Astrocyte of the cerebellum (primary cell): ENCODE data around the gene DNAH9.
A peak's percentile ranks its signal among the peaks of the same experiment; 100 is the strongest.
"Not testable (repeated sequence)": the region's sequence is repeated elsewhere in the genome, so short reads cannot be mapped to it uniquely, and the experiment has no call there.

Experiments
- DNase-seq: peaks from one replicate; pipeline ENCODE4 v3.0.0-alpha.2; 2011; ENCODE audit warnings: low read depth
- H3K4me3 ChIP-seq: 2 replicates; pipeline ENCODE4 v1.5.1; 2011; ENCODE audit warnings: mild to moderate bottlenecking, low read depth, low read length, moderate library complexity
- CTCF ChIP-seq: IDR thresholded peaks from 2 replicates; pipeline ENCODE4 v1.5.1; 2012; ENCODE audit warnings: low read length, low read depth, moderate library complexity, mild to moderate bottlenecking; ENCODE audit errors: missing control alignments
- in situ Hi-C: cut with HindIII; loops from 2 replicates; pipeline ENCODE4 v1.10.0; 2017; ENCODE audit warnings: low sequenced_read_pairs

DNAH9 gene

GRCh38 chr17:11953924-11954323 lies 355.7 kb downstream of the DNAH9 start:
- in situ Hi-C loops: no loop called here
- DNase-seq: no peak
- TF ChIP-seq CTCF: no peak
- no peak overlapping the region for H3K4me3 ChIP-seq

- DNase-seq: no peak
- TF ChIP-seq CTCF: no peak
- no peak overlapping the region for H3K4me3 ChIP-seq
- in situ Hi-C loops: no loop called here
Observed at GRCh38 chr17:11954936-11955335, 356.7 kb downstream of the DNAH9 start.

GRCh38 chr17:11969565-11969964 lies 371.3 kb downstream of the DNAH9 start:
- DNase-seq: no peak
- in situ Hi-C loops: no loop called here
- H3K4me3 ChIP-seq: no peak overlapping the region
- no peak for TF ChIP-seq CTCF

DNA sequence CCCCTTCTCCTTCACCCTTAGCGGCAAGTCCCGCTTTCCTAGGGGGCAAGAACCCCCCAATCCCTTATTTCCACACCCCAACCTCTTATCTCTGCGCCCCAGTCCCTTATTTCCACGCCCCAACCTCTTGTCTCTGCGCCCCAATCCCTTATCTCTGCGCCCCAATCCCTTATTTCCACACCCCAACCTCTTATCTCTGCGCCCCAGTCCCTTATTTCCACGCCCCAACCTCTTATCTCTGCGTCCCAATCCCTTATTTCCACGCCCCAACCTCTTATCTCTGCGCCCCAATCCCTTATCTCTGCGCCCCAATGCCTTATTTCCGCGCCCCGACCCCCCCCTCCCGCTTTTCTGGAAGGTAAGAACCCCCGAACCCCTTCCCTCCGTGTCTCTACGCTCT lies 374.5 kb downstream of the DNAH9 start:
- in situ Hi-C loops, H3K4me3 ChIP-seq, DNase-seq: not testable (repeated sequence)

GRCh38 chr17:11979795-11980194 lies 381.5 kb downstream of the DNAH9 start:
- no peak overlapping the region for H3K4me3 ChIP-seq
- no peak for TF ChIP-seq CTCF
- no peak for DNase-seq
- in situ Hi-C loops: no loop called here

GRCh38 chr17:11980813-11981212 lies 382.5 kb downstream of the DNAH9 start:
- no peak for DNase-seq
- TF ChIP-seq CTCF: peak; percentile 34
- in situ Hi-C loops: no loop called here
- no peak overlapping the region for H3K4me3 ChIP-seq

DNA sequence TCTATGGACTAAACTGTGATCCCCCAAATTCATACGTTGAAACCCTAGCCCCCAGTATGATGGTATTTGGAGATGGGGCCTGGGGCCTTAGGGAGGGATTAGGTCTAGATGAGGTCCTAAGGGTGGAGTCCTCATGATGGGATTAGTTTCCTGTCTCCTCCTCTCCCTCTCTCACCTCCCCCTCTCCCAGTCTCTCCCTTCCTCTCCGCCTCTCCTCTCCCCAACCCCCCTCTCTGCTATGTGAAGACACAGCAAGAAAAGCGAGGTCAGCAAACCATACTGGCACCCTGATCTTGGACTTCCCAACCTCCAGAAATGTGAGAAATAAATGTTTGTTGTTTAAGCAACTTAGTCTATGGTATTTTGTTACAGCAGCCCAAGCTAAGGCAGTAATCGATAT lies 383.6 kb downstream of the DNAH9 start:
- in situ Hi-C loops: no loop called here
- no peak for DNase-seq
- H3K4me3 ChIP-seq: no peak overlapping the region
- no peak for TF ChIP-seq CTCF
